Medulla oblongata (tissue), 1 donor: ENCODE data around the gene ABCA5.

Source experiments
- DNase-seq: peaks from one replicate; pipeline ENCODE4 v3.0.0-alpha.2; 2015; ENCODE audit errors: extremely low spot score

Gene ABCA5

GRCh38 chr17:69327060-69327831 lies at the start of gene ABCA5:
ABCA5 (minus strand) TSS chr17:69327133; CDS start chr17:69314415, 12,718 bp downstream.
- peak; percentile 87 for DNase-seq

GRCh38 chr17:69375229-69375628 lies 48.3 kb upstream of the ABCA5 start:
- no peak for DNase-seq

- DNase-seq: no peak
These were observed 46.1 kb upstream of the ABCA5 start for GRCh38 chr17:69373069-69373468.

GRCh38 chr17:69367298-69367697 lies 40.4 kb upstream of the ABCA5 start:
- DNase-seq: no peak

- no peak for DNase-seq
These were observed 36.7 kb upstream of the ABCA5 start for GRCh38 chr17:69363488-69364210.

- no peak for DNase-seq
These were observed 34.2 kb upstream of the ABCA5 start for GRCh38 chr17:69361156-69361555.

- DNase-seq: no peak
These were observed 32.0 kb upstream of the ABCA5 start for GRCh38 chr17:69358688-69359596.

- no peak for DNase-seq
These were observed 30.8 kb upstream of the ABCA5 start for GRCh38 chr17:69357701-69358100.

GRCh38 chr17:69356625-69357024 lies 29.7 kb upstream of the ABCA5 start:
- DNase-seq: no peak

- no peak for DNase-seq
These were observed 24.0 kb upstream of the ABCA5 start for GRCh38 chr17:69350911-69351310.

- DNase-seq: no peak
These were observed 21.5 kb upstream of the ABCA5 start for GRCh38 chr17:69348429-69348828.

GRCh38 chr17:69346766-69347165 lies 19.8 kb upstream of the ABCA5 start:
- no peak for DNase-seq

- no peak for DNase-seq
These were observed 18.0 kb upstream of the ABCA5 start for GRCh38 chr17:69344939-69345338.

- no peak for DNase-seq
These were observed 16.1 kb upstream of the ABCA5 start for GRCh38 chr17:69342896-69343644.

- no peak for DNase-seq
These were observed 13.0 kb upstream of the ABCA5 start for GRCh38 chr17:69339937-69340336.

GRCh38 chr17:69336996-69337395 lies 10.1 kb upstream of the ABCA5 start:
- DNase-seq: no peak

- no peak for DNase-seq
These were observed 9.6 kb upstream of the ABCA5 start for GRCh38 chr17:69336580-69336979.

GRCh38 chr17:69335058-69335457 lies 8.1 kb upstream of the ABCA5 start:
- DNase-seq: peak; percentile 51

- no peak for DNase-seq
These were observed 6.6 kb upstream of the ABCA5 start for GRCh38 chr17:69333561-69333960.

GRCh38 chr17:69331756-69332155 lies 4.8 kb upstream of the ABCA5 start:
- no peak for DNase-seq

GRCh38 chr17:69326377-69327059 lies 415 bp downstream of the ABCA5 start:
- peak; percentile 48 for DNase-seq
